Fibroblast of skin of abdomen (primary cell): ENCODE data around the gene SRMS.
A peak's percentile ranks its signal among the peaks of the same experiment; 100 is the strongest.

ENCODE experiments used
- DNase-seq: peaks from one replicate; pipeline ENCODE4 v3.0.0-alpha.2; 2013

The SRMS gene

DNA sequence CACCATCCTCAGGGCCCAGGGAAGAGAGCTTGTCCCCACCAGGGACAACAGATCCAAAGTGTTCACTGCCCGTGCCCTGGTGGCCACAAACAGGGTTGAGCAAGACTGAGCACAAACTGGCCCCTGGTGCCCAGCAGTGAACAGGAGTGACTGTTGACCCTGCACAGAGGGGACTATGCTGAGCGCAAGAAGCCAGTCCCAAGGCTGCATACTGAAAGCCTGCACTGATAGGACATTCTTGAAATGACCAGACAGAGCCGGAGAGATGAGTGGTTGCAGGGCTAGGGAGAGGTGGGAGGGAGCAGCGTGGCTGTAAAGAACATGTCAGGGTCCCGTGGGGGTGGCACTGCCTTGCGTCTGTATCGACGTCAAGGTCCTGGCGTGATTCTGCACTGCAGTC, 3.5 kb upstream of the SRMS start:
- no peak for DNase-seq

DNA sequence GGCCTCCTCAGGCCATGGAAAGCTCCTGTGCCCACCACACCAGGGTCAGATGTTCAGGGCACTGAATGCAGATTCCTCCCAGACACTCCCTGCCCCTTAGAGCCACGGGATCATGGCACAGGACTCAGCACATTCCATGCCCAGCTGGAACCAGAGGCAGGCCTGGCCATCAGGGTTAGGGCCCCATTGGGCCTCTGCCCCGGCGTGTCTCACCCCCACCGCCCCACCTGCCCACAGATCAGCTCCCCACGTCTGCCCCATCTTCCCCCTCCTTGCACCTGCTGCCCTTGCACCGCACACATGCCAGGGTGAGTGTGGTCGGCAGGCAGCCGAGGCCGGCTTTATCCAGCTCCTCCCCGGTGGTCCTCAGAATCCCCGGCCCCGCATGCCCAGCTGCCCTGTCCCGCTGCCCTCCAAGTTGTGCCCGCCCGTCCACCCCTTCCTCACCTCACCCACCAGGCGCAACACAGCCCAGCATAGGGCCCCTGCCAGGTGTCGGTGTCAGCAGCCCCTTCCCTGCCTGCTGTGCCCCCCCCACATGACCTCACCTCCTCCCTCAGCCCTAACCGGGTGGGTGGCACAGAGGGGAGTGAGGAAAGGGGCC, 2.2 kb upstream of the SRMS start:
- DNase-seq = no peak

- no peak for DNase-seq
Measured at GRCh38 chr20:63549019-63549418, 1.5 kb upstream of the SRMS start.

- no peak for DNase-seq
Measured at GRCh38 chr20:63548542-63548941, 993 bp upstream of the SRMS start.

DNA sequence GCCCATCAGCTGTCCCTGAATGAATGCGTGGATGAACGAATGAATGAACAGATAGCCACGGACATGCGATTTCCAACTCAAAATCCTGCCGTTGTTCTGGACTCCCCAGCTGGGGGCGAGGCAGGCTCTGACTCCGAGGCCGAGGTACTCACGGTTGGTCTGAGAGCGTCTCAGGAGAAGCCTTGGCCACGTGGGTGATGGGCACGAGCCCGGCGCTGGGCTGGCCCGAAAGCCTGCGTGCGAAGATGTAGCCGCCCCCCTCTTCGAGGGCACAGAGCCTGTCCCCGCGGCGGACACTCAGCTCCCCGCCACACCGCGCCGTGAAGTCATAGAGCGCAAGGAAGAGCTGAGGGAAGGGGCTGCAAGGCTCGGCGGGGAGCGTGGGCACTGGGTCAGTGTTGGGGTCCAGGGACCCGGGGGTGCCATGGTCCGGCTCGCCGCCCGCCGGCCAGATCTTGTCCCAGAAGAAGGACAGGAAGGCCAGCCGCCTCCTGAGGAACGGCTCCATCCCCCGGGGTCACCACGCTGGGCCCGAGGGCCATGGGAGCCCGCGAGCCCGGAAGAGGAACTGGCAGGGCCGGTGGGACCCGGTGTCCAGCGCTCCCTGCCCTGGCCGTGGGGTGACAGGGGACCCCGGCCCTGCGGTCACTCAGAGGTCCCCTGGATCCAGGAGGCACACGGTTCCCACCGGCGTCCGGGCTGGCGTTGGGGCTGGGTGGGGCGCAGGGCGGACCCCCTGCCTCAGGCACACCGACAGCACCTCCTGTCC, 409 bp downstream of the SRMS start:
- no peak for DNase-seq

DNA sequence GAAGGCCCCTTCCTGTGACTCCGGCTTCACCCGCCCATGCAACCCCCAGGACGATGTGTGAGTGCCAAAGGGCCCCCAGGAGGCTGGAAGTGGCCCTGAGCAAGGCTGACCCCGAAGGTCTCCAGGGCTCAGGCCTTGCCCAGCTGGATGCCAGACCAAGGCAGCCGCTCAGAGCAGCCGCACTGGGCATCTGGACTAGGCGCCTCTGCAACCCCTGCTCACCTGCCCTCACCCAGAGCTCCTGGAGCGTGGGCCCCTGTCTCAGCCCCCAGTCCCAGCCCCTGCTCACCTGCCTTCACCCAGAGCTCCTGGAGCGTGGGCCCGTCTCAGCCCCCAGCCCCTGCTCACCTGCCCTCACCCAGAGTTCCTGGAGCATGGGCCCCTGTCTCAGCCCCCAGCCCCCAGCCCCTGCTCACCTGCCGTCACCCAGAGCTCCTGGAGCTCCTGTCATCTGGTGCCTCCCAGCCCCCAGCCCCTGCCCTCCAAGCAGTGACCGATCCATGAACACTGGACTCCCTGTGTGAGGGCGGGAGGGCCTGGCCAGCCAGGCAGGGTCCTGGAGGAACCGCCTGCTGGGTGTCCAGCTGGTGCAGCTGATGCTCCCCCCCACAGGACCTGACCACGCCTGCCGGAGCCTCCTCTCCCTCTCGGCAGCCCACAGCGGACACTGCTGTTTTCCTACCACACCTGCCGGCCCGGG, 1.1 kb downstream of the SRMS start:
- DNase-seq = no peak

GRCh38 chr20:63545814-63546213, 1.7 kb downstream of the SRMS start:
- no peak for DNase-seq

DNA sequence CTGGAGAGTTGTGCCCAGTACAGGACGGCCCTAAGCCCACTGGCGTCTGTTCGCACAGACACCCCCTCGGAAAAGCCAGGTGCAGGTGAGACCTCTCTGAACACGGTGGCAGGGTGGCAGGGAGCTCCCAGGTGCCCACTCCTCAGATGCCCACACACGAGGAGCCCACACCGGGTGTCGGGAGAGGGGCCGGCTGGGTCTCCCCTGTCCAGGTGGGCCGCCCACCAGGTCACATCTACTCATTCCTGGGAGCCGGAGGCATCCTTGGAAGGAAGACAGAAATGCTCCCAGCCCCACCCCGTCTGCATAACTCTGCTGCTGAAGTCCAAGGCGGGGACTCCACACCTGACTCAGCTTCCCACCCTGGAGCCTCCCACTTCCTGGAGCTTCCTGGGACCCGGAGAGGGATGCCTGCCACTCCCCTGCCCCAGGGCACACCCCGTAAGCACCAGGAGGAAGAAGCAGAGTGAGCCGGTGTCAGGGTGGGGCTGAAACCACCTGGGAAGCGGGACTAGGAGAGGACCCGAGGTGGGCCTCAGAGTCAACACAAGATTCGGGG, 2.5 kb downstream of the SRMS start:
- DNase-seq = no peak

DNA sequence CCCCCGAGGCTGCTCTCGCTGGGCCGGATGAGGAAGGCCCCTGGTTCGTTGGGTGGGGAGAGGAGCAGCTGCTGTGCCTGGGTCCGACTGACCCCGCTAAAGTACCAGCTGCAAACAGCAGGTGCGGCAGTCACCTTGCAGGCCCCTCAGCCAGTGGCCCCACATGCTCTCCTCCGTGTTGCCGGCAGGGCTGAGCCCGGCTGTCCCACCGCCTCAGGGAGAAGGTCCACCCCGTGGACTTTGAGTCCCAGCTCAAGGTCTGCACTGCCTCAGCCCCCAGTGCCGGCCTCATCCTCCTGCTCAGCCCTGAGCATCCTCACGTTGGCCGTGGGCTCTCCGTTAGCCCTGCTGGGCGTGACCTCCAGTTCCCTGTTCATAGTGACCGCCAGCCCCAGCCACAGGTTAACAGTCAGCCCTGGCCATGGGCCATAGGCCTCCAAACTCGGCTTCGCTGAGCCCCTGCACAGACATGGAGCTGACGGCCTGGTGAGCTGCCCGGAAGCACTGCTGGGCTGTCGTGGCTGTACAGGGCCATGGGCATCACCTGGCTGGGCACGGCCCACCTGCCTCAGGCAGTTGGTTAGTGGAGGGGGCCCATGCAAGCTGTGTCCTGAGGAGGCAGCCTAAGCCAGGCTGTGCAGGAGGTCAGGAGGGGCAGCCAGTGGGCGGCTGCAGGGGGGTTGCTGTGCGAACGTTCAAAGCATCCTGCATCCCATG, 3.1 kb downstream of the SRMS start:
- no peak for DNase-seq

- no peak for DNase-seq
Measured at GRCh38 chr20:63543733-63544132, 3.8 kb downstream of the SRMS start.

DNA sequence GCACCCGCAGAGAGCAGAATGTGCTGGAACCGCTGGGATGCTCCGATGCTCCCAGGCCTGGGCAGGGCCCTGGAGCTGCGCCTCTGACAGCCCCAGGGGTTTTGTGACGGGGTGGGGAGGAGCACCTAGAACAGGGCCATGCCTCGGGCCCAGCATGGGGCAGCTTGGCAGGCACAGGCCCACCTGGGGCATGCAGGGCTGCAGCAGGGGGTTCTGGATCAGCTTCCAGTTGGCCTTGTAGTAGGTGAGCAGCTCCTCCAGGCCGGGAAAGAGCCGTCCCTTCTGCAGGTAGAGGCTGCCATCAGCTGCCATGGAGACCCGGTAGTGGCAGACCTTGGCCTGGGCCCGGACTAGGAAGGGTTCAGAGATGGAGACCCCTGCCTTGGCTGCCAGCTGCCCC, 4.4 kb downstream of the SRMS start:
- DNase-seq = no peak

- DNase-seq = no peak
Measured at GRCh38 chr20:63542696-63543095, 4.9 kb downstream of the SRMS start.

DNA sequence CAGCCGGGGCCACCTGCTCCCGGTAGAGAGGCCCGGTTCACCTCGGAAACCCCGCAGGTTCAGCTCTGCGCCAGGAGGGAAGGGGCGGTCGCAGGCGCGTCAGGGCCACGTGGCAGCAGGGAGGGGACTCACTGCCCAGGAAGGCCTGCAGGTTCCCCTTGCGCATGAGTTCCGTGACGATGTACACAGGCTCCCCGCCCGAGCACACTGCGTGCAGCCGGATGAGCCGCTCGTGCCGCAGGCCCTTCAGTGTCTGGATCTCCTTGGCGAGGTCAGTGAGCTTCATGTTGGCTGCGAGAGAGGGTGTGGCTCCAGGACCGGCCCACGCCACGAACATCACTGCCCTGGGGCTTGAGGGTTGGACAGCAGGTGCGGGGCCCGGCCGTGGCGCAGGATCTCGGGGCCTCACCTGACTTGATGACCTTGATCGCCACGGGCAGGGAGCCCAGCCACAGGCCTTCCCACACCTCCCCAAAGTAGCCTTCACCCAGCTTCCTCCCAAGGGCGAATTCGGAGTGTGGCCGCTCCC, 5.5 kb downstream of the SRMS start:
- no peak for DNase-seq

- no peak for DNase-seq
Measured at GRCh38 chr20:63541371-63541770, 6.2 kb downstream of the SRMS start.

DNA sequence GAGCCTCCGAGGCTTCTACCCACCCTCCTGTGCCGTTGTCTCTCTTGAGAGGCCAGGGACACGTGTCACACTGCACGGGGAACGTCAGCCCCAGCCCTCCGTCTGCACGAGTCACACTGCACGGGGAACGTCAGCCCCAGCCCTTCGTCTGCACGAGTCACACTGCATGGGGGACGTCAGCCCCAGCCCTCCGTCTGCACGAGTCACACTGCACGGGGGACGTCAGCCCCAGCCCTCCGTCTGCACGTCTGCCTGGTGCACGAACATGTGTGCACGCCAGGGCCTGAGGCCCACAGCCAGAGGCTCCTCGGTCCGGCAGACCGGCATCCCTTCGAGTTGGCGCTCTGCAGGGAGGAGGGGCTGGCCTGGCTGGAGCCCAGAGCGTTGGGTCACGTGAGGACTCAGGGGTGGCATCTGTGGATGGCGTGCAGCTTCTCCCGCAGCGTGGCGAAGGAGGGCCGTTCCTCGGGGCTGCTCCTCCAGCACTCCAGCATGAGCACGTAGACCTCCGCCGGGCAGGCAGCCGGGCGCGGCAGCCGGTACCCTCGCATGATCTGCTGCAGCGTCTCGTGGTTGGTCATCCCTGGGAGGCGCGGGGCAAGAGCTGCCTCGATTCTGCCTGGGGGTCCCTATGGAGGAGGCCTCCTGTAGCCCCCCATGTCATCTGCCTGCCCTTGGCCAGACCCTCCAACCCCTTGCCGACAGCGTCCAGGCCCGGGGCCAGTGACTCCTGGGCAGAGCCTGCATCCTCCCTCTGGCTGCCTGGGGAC, 6.9 kb downstream of the SRMS start:
- DNase-seq = peak; percentile 14

- DNase-seq = no peak
Measured at GRCh38 chr20:63539441-63540370, 7.8 kb downstream of the SRMS start.

GRCh38 chr20:63539092-63539430, 8.5 kb downstream of the SRMS start:
- DNase-seq = no peak

GRCh38 chr20:63538204-63539091, 9.1 kb downstream of the SRMS start:
- no peak for DNase-seq

DNA sequence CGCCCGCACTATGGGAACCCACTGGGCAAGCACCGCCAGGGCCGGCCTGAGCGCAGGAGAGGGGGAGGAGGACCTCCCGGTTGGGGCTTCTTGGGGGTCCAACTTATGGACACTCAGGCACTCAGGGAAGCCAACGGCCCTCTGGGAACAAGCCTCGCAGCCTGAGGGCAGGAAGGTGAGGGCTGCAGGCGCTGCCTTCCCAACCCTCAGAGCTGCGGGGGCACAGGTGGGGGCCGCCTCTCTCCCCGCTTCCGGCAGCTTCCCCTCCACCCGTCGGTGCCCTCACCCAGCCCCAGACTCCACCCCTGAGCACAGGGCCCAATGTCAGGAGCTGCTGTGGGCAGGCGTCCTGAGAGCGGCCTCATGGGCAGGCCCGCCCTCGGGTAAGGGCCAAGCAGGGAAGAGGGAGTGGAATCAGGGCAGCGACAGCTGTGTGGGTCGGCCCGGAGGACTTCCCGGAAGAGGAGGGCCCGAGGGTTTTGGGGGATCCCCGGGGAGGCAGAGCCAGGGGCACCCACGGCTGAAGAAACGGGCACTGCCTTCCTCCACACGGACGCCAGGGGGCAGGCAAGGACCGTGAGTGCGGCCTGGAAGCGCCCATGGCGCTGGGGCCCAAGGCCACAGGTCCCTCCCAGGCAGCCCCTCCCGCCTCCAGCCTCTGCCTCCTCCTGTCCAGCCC, 9.9 kb downstream of the SRMS start:
- DNase-seq = peak; percentile 71
